Kidney glomerular epithelial cell (primary cell): ENCODE results near the gene RAB8B.
"Not testable (repeated sequence)": the region's sequence is repeated elsewhere in the genome, so short reads cannot be mapped to it uniquely, and the experiment has no call there.

Source experiments
- DNase-seq: peaks from one replicate; lab custom pipeline; 2025; lab: John Stamatoyannopoulos, UW

Gene RAB8B

DNA sequence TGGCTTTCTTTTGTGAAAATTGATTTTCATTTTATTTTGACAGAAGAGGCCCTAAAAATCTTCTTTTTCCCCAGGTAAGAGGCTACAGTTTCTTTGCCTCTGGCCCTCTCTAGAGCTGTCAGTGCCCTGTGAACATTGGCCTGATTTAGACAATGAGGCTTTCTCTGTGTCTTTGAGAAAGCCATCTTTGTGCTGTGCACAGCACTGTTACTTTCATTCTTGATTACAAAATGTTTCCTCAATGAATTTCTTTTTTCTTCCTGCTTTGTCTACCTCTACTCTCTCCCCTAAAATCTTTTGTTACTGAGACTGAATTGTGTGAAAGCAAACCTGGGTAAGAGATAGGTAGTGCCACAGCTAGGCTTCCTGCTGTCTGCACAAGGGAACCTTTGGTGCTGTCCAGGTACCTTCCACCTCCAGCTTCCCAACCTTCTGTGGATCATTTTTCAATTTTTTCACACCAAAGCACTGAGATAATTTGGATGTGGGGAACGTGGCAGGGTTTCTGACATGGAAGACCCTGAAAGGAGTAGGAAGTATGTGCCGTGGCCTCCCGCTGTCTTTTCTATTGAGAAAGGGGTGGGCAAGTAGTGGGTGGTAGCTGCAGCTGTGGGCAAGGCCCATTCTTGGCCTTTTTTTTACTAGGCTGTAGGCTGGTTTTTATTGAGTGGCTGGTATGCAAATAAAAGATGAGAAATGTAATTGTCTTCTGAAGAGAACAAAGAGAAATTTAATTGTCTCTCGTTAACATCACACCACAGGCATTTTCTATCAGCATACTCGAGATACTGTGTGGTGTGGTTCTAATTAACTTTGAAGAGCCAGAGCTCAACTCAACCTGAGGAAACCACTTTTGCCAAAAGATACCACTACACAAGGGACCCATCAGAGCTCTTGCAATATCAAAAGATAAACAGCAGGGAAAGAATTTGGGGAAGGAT lies 21.0 kb downstream of the RAB8B start:
- no peak for DNase-seq

DNA sequence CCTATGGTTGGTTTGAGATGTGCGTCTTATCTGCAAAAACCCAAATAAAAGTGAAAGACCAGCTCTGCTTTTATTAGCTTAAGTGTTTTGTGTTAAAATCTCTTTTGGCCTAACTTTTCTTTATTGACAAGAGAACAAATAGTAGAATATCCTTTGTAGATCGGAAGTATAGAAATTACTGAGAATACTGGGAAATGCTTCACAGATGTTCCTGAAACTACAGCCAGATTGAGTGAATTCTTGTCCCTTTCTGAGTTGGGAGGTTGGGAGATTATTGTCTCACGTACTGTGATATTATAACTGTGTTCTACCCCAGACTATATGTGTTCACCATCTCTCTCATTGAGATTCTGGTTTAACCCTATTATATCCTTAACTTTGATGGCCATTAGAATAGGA lies 21.7 kb downstream of the RAB8B start:
- no peak for DNase-seq

DNA sequence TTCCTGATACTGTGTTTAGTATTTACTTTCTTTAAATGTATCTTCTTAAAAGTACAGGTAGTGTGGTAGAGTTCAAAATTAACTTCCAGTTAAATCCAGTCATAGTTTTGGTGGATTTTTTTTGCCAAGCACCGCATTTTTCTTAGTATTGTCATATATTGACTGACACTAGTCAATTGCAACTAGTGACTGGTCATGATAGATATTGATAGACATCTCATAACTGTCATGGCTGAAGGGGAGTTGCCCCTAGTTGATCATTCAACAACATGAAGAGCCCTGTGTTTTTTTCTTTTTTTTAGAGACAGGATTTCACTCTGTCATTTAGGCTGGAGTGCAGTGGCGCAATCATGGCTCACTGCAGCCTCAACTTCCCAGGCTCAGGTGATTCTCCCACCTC lies 22.1 kb downstream of the RAB8B start:
- DNase-seq: no peak

DNA sequence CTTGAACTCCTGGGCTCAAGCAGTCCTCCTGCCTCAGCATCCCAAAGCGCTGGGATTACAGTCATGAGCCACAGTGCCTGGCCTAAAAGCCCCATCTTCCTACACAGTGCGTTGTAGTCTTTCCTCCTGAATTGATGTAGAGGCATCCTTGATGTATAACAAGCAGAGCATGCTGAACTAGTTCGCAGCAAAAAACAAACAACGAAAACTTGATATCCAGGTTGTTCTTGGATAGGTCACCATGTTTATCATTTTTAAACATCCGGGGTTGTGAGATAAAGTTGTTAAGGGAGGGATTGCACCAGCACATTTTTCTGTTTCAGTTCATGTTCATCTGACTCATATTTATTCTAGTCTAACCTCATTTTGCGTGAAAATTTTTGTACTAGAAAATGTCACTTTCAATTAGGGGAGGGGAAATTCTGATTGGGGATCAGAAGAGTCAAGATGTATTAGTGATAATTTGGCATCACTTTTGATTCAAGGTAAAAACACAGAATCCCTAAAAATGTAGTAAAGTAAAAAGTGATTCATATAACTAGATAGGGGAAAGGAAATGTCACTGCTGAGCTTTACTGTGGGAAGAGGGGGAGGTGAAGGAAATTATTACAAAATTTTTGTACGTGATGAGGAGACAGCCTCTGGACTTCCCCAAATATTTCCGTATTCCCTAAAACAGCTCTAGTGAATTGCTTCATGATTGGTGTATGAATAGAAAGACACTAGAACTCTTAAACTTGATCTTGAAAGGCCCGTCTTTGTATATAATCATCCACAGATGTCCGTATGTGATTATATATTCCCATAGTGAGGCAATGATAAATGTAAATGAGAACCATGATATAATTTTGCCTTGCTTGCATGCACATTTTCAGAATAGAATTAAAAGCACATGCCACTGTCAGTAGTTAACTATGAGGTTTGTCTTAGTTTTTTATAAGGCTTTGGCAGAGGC lies 22.9 kb downstream of the RAB8B start:
- DNase-seq: no peak

DNA sequence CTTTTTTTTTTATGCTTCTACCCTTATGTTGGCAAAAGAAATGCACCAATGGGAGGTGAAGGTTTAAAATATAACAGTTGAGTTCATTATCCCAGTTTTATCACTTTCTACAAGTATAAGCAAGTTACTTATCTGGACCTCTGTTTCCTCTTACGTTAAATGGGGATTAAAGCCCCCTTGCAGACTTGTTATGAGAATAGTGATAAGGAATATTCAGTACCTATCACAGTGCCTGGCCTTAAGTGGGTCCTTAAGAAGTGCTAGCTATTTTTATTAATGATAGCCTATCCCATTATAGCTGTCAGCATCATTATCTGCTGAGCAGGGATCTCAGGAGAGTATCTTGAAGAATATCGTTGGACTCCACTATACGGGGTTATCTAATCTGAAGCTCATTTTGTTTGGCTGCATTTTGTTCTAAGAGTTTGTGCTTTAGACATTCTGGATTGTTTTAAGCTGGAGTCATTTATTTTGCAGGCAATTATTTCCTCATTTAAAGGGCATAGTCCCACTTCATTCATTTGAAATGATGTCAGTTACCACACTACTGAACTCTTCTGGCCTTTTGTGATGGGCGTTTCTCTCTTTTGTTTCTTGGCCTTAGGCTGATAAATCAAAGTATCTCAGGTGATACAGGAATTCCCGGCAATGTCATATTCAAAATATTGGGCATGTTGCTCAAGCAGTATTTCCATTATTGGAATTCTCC lies 28.8 kb downstream of the RAB8B start:
- peak; percentile 86 for DNase-seq

DNA sequence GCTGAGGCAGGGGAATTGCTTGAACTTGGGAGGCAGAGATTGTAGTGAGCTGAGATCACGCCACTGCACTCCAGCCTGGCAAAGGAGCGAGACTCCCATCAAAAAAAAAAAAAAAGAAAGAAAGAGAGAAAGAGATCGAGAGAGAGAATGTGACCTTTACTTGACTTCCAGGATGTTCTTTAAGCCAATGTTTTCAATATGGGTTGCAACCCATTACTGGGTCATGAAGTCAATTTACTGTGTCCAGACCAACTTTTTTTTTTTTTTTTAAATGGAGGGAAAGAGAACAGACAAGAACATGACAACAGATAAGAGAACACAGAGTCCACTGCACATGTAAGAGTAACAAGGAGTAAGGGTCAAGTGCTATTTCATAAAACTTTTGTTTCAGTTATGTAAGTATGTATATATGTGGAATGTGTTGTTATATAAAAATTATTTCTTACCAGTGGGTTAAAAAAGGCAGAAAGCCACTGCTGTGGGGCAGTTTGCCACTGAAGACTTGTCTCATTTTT lies 29.8 kb downstream of the RAB8B start:
- no peak for DNase-seq

DNA sequence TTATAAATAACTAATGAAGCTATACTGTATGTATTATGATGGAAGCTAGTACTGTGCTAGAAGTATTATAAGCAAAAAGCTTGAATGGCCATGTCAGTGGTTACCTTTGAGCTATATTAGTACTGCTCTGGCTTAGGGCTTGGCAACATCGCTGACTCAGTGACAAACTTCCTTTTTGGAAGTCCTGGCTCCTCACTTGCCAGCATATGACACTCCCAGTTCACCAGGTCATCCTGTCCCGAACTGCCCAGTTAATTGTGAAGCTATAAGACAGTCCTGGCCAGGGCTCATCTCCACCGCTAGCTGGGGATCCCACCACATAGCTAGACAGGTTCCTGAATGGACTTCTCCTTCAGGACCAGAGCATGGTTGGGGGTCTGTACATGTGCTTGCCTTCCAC lies 31.9 kb downstream of the RAB8B start:
- DNase-seq: no peak

DNA sequence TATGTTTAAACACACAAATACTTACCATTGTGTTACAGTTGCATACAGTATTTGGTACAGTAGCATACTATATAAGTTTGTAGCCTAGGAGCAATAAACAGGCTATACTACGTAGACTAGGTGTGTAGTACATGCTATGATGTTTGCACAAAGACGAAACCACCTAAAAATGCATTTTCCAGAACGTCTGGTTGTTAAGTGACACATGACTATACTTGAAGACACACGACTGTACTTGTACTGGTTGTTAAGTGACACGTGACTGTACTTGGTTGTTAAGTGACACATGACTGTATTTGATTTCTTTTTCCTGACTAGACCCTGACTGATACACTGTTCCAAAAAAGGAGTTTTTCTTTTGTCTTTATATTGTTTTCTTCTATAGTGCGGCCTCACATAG lies 34.1 kb downstream of the RAB8B start:
- no peak for DNase-seq

DNA sequence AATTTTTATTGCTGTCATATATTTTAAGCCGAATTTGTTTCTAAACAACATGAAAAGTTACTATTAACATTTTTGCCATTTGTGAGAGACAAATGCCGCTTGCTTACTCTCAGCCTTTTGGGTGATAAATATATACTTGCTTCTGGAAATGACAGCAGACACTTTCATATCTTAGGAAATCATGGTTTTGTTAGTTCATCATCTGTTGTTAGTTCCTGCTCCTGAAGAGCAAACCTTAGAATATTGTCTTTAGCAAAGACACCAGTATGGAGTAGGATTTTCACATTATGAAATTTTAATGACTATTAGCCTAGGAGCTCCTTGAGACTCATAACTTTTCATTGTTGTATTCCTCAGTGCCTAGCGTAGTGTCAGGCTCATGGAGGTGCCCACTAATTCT lies 36.0 kb downstream of the RAB8B start:
- no peak for DNase-seq

DNA sequence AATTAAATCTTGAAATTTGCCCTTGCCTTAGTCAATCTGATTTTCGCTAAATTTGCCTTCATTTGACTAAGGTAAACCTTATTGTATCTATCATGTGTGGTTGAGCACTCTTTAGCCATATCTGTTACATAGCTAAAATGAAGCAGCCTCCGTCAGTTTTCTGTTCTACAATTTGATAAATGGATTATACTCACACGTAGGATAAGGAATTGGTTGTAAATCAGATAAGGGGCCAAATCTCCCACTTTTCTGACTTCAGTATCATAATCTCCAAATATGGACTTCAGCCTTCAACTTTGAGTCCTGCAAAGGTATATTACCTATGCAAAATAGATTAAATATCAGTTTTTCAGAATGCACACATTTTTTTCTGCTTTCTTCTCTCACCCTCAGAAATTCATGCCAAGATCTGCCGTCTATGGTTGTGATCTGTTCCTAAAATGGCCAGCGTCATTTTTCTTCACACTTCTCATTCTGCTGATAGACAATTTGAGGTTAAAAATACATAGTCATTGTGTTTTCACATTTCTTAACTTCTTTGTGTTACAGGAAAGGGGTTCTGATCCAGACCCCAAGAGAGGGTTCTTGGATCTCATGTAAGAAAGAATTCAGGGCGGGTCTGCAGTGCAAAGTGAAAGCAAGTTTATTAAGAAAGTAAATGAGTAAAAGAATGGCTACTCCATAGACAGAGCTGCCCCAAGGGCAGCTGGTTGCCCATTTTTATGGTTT lies 36.9 kb downstream of the RAB8B start:
- no peak for DNase-seq

DNA sequence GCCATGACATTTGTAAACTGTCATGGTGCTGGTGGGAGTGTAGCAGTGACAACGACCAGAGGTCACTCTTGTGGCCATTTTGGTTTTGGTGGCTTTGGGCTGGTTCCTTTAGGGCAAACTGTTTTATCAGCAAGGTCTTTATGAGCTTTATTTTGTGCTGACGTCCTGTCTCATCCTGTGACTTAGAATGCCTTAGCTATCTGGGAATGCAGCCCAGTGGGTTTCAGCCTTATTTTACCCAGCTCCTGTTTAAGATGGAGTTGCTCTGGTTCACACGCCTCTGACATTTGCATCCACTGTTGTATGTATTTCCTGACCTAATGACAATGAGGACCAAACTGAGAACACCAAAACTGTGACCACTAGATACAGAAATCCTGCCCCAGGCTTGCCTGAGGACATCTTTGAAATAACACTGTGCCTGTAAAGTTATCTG lies 37.6 kb downstream of the RAB8B start:
- no peak for DNase-seq

DNA sequence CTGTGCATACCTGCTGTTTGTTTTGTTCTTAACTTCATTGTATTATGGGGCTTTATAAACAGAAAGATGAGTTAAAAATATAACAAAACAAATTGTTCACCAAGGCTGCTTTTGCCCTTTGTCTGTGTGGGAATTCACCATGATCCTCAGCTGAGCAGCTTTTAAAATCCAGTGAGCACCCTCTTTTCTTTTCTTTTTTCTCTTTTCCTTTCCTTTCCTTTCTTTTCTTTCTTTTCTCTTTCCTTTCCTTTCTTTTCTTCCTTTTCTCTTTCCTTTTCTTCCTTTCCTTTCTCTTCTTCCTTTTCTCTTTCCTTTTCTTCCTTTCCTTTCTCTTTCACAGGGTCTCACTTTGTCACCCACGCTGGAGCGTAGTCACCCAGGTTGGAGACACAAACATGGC lies 38.3 kb downstream of the RAB8B start:
- DNase-seq: no peak

DNA sequence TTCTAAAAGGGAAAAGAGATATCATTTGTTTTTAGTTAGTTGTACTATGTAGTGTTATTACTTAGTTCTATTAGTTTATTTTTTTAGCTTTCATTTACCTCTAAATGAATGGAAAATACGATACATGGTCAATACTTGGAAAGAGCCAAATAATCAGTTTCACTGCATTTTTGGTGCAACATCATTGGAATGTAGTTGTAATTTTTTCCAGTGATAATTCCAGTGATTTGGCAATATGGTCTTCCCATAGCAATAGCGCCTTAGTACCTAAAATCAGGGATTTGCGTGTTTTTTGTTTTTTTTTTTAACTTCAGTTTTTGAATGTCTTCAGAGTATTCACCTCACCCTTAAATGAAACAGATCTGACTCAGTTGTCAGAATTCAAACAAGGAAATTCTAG lies 41.8 kb downstream of the RAB8B start:
- DNase-seq: no peak

DNA sequence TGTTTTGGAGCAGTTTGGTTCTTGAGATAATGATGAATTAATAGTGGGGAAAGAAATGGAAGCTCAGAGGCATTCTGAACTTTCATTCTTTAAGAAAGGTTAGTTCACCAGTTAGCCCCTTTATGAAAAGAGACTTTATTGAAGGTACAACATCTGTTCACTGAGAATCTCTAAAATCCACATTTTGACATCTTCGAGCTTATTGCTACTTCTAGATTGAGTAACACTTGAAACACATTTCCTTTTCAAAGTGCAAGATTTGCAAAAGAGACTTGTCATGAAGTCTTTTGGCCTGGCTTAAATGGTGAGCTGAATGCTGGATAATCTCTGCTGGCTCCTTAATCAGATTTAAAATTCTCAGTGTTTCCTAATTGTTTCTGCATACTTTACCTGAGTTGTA lies 42.3 kb downstream of the RAB8B start:
- no peak for DNase-seq

DNA sequence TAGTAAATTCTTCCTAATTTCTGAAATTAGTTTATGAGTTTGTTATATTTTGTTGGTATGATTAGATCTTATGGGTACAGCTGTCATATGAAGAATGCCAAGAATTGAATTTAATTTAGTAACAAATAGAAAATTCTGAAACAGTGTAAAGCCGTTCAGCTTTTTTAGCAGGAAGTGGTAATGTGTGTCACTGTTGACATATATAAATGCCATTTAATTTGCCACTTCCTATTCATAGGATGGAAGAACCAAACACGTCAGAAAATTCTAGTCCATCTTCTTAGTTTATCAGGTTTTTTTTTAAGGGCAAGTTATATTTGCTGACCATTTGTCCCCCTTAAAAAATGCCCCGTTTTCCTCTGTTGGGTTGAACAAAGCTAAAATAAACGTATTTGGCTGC lies 43.0 kb downstream of the RAB8B start:
- no peak for DNase-seq

DNA sequence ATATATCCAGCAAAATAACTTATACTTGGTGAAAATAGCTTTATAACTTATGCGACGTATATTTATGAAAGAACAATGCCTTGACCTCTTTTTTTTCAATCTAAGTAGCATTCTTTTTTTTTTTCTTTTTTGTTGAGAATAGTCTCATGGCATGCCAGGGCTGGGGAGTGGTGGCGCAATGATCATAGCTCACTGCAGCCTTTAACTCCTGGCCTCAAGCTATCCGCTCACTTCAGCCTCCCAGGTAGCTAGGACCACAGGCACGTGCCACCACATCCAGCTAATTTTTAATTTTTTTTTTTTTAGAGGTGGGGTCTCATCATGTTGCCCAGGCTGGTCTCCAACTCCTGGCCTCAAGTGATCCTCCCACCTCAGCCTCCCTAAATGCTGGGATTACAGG lies 43.5 kb downstream of the RAB8B start:
- DNase-seq: no peak

DNA sequence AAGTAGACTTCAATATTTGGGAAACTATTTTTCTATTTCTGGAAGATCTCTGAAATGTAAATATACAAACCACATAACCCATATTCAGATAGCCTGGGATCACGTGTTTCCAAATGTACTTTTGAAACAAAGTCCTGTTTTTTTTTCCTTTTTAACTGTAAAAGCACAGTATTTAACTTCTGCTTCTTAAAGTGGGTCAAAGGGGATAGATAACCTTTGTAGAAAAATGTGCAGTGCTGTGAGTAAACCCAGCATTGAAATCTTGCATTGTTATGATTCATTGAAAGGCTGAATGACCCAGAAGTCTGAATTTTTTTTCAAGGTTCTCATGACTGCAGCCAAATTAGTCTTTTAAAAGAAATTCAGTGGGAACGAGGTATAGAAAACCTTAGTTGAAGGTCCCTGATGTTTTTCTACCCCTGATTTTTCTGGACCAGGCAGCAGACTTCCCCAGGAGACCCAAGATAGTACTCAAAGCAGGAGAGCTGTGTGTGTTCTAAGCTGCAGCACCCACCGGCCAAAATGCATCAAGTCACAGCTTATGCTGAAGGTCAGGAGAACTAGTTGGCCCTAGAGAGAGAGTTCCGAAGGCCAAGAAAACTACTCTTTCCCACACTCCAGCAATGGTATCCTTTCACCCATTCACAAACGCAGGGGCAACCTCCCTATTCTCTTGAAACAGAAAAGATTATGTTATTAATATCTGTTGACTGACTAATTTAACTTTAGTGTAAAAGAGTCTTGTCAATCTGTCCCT lies 44.4 kb downstream of the RAB8B start:
- DNase-seq: peak; percentile 35

DNA sequence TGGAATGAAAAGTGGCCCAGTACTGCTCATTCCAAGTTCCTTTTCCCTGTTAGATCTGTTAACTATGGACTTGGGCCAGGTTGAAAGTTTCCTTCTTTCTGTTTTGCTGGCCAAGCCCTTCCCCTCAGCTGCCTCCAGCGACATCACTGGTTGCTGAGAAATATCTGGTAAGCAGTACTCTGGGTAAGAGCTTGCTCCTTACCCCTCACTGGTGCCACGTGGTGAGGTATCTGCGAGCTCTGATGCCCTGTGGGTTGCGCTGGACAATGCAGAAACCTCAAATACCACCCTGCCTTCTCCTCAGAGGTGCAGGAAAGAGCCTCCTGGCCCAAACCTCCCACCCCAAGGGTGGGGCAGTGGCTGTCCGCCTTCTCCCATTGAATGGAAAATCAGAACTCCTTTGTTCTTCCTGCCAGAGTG lies 45.1 kb downstream of the RAB8B start:
- DNase-seq: peak; percentile 12

DNA sequence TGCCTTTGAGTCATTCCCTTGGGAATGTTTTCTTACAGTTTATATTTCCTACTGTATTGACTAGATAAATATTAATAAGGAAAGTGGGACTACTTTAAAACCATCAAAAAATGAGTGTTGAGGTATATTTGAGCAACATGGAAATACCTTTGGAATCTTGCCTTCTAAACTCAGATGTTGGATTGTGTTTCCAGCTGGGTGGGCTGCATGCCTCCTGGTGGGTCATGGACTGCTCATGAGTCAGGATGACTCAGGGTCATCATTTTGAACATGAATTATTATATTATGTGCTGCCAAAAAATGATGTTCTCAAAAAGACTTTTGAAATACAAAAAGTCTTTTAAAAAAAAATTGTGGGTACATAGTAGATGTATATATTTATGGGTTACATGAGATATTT lies 46.9 kb downstream of the RAB8B start:
- DNase-seq: no peak

DNA sequence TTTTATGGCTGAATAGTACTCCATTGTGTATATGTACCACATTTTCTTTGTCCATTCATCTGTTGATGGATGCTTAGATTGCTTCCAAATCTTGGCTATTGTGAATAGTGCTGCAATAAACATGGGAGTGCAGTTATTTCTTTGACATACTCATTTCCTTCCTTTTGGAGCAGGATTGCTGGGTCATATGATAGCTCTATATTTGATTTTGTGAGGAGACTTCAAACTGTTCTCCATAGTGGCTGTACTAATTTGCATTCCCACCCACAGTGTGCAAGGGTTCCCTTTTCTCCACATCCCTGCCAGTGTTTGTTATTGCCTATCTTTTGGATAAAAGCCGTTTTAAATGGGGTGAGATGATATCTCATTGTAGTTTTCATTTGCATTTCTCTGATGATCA lies 47.7 kb downstream of the RAB8B start:
- DNase-seq: not testable (repeated sequence)

DNA sequence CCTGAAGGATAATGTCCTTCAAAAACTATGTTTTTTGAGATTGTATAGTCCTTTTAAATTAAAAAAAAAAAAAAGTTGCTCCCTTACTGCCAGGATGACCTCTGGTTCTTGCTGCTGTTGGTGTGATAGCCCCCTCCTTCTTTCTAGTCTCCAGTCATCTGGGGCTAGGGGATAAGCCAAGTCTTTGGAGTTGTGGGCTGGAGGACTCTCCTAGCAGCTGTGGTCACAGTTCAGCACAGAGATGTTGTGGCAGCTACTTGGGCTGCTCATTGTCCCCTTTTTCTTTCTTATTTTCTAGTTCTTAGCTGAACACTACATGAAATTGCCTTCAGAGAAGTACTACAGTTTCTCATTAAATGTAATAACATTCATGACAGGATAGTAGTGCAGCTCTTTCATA lies 48.8 kb downstream of the RAB8B start:
- no peak for DNase-seq
